Caki2 (cell line): ENCODE measurements around the gene PHF14. TPM values are rescaled to one million over a fixed set of nuclear protein-coding genes. Genes with fewer than 3 reads are reported as not detected.

Experiments
- DNase-seq: peaks from one replicate; pipeline ENCODE4 v3.0.0-alpha.2; 2015; ENCODE audit warnings: low read depth
- in situ Hi-C: cut with HindIII; loops from 2 replicates; pipeline ENCODE4 v1.10.0; 2016; ENCODE audit warnings: low sequenced_read_pairs, low pct_unique_long_range_greater_than_20kb, mixed read lengths
- total RNA-seq: library from RNA; depleted of rRNA; stranded (reverse); fragments of >200 nt; shearing (Covaris generic); gene quantifications from 2 replicates; pipeline ENCODE4 v1.2.3, GENCODE V29; 2014; ENCODE audit warnings: low replicate concordance

Gene PHF14
- total RNA-seq, 1 experiment from 2014 or later = 36.8 TPM

DNA sequence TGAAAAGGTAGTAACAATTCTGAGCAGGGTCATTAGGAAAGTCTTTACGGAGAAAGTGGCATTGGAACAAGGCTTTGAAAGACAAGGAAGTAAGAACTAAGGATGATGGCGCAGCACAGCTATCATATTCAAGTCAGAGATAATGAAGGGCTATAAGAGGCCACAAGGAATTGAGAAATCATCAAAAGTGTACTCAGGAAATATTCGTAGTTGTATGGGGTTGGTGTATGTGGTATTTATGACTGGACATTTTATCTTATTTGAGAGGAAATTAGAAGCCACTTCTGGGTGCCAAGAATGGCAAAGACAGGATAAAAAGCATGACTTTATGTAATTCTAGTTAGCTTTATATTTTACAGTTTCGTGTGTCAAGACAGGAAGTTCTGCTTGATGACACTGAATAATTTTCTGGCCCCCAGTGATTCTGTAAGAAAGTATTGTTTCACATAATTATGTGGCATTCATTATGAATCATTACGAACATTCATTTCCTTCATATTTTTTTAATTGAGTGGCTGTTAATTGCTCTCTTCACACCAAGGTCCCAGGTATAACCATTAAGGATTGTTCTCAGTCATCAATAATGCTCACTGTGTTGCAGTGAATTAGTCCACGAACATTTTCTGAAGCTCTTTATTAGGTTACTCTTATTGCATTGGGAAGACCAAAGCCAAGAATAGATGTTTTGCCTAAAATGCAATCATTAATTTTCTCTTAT, 244.3 kb downstream of the PHF14 start:
- no peak for DNase-seq
- in situ Hi-C loops = no loop called here
